Activated gamma-delta T cell treated with Interleukin-2 at 50 U/mL for 16 hours (primary cell): ENCODE measurements around the gene CCT4.
"Not testable (repeated sequence)": the region's sequence is repeated elsewhere in the genome, so short reads cannot be mapped to it uniquely, and the experiment has no call there.

ENCODE experiments used
- DNase-seq: peaks from one replicate; pipeline ENCODE4 v3.0.0-alpha.2; 2020

CCT4 gene

GRCh38 chr2:61888267-61889055 is at the start of gene CCT4:
Gene CCT4, minus strand, starts transcription at chr2:61888656. Its CDS starts 149 bp downstream, at chr2:61888507.
- peak; percentile 89 for DNase-seq

GRCh38 chr2:61937886-61938285 is 49.4 kb upstream of the CCT4 start:
- no peak for DNase-seq

GRCh38 chr2:61937098-61937497 is 48.6 kb upstream of the CCT4 start:
- no peak for DNase-seq

GRCh38 chr2:61928826-61929461 is 40.5 kb upstream of the CCT4 start:
- no peak for DNase-seq

- DNase-seq: no peak
Observed at GRCh38 chr2:61926531-61927477, 38.3 kb upstream of the CCT4 start.

- DNase-seq: no peak
Observed at GRCh38 chr2:61924895-61925663, 36.6 kb upstream of the CCT4 start.

GRCh38 chr2:61922714-61923113 is 34.3 kb upstream of the CCT4 start:
- no peak for DNase-seq

GRCh38 chr2:61920548-61920947 is 32.1 kb upstream of the CCT4 start:
- no peak for DNase-seq

GRCh38 chr2:61914794-61915193 is 26.3 kb upstream of the CCT4 start:
- DNase-seq: not testable (repeated sequence)

GRCh38 chr2:61911510-61911909 is 23.1 kb upstream of the CCT4 start:
- DNase-seq: no peak

- no peak for DNase-seq
Observed at GRCh38 chr2:61910603-61911002, 22.1 kb upstream of the CCT4 start.

- no peak for DNase-seq
Observed at GRCh38 chr2:61909116-61909515, 20.7 kb upstream of the CCT4 start.

- no peak for DNase-seq
Observed at GRCh38 chr2:61906186-61906470, 17.7 kb upstream of the CCT4 start.

GRCh38 chr2:61905372-61906185 is 17.1 kb upstream of the CCT4 start, which contains the start of gene COMMD1:
Gene COMMD1, plus strand, starts transcription at chr2:61905674. Its CDS starts 5 bp downstream, at chr2:61905679.
- peak; percentile 75 for DNase-seq

- no peak for DNase-seq
Observed at GRCh38 chr2:61900281-61900680, 11.8 kb upstream of the CCT4 start.

GRCh38 chr2:61898810-61899209 is 10.4 kb upstream of the CCT4 start:
- DNase-seq: no peak

- no peak for DNase-seq
Observed at GRCh38 chr2:61887717-61888266, 664 bp downstream of the CCT4 start.

- DNase-seq: no peak
Observed at GRCh38 chr2:61885896-61886603, 2.4 kb downstream of the CCT4 start.

GRCh38 chr2:61882850-61883249 is 5.6 kb downstream of the CCT4 start:
- DNase-seq: no peak

GRCh38 chr2:61879351-61879750 is 9.1 kb downstream of the CCT4 start:
- DNase-seq: not testable (repeated sequence)

GRCh38 chr2:61878761-61879160 is 9.7 kb downstream of the CCT4 start:
- DNase-seq: no peak
